GM12878 (cell line): ENCODE measurements around the gene MIR17HG. TPM values are rescaled to one million over a fixed set of nuclear protein-coding genes. Genes with fewer than 3 reads are reported as not detected.

Experiments
- ATAC-seq: fragments of 200-7000 bp; cut with Tn5 transposase; 3 replicates; pipeline ENCODE4 v1.9.1; 2020; ENCODE audit warnings: mild to moderate bottlenecking, moderate library complexity
- BruUV-seq: library from RNA; stranded (reverse); fragments of 400-500 nt; replicated peaks from 2 replicates; lab custom pipeline; 2021; lab: Mats Ljungman, UMichigan
- CTCF ChIA-PET: fragments of 300-600 bp; sonication (Branson Sonifier 250); formaldehyde crosslinking; extraction: SDS; loops from one replicate; lab custom pipeline; 2021; ENCODE audit warnings: inconsistent platforms; lab: Yijun Ruan, JAX
- POLR2A ChIA-PET: fragments of 350-600 bp; formaldehyde crosslinking; extraction: SDS; loops from one replicate; lab custom pipeline; 2021; ENCODE audit warnings: inconsistent platforms; lab: Charles Lee
- RAD21 ChIA-PET: fragments of 300-600 bp; sonication (Branson Sonifier 250); formaldehyde crosslinking; loops from one replicate; lab custom pipeline; 2023; ENCODE audit warnings: antibody characterized with exemption; ENCODE audit not compliant: unreplicated experiment; lab: Charles Lee
- SMC1A ChIA-PET: fragments of 300-600 bp; sonication (Branson Sonifier 250); formaldehyde crosslinking; loops from one replicate; lab custom pipeline; 2023; ENCODE audit not compliant: unreplicated experiment, uncharacterized antibody; lab: Charles Lee
- DNase-seq: peaks from one replicate; pipeline ENCODE4 v3.0.0-alpha.2; 2011; ENCODE audit warnings: low read depth, low spot score
- FAIRE-seq: peaks from 3 replicates; lab custom pipeline; 2011; peaks lifted over from hg19 to GRCh38; lab: Jason Lieb, UNC
- H2AFZ ChIP-seq: 2 replicates; pipeline ENCODE4 v1.6.0; 2011; ENCODE audit warnings: low read depth, low read length, control low read depth; ENCODE audit not compliant: control insufficient read depth
- H3K27ac ChIP-seq: 2 replicates; pipeline ENCODE4 v1.5.1; 2011; ENCODE audit warnings: control low read depth; ENCODE audit not compliant: control insufficient read depth, insufficient read depth
- H3K27me3 ChIP-seq, 2 experiments: replicated peaks in 1 of 2; 2 replicates each; pipeline versions ENCODE4 v1.6.0 to v1.6.1; 2011; ENCODE audit warnings: low read length in 1 of 2; ENCODE audit not compliant: control insufficient read depth in 2 of 2, insufficient read depth in 2 of 2
- H3K36me3 ChIP-seq, 2 experiments: 2 replicates each; pipeline ENCODE4 v1.5.1; 2011; ENCODE audit warnings: low read length in 1 of 2; ENCODE audit not compliant: control insufficient read depth in 2 of 2, insufficient read depth in 2 of 2
- H3K4me1 ChIP-seq: 2 replicates; pipeline ENCODE4 v1.6.1; 2011; ENCODE audit warnings: mild to moderate bottlenecking, low read length, moderate library complexity, mixed read lengths; ENCODE audit not compliant: control insufficient read depth, insufficient read depth
- H3K4me2 ChIP-seq: 2 replicates; pipeline ENCODE4 v1.6.0; 2011; ENCODE audit warnings: control low read depth; ENCODE audit not compliant: control insufficient read depth, insufficient read depth
- H3K4me3 ChIP-seq: fragments of 200-600 bp; sonication (generic); 2 replicates; pipeline ENCODE4 v1.5.1; 2016
- H3K79me2 ChIP-seq: 2 replicates; pipeline ENCODE4 v1.6.0; 2011; ENCODE audit warnings: low read length; ENCODE audit not compliant: control insufficient read depth, insufficient read depth
- H3K9ac ChIP-seq: 2 replicates; pipeline ENCODE4 v1.8.0; 2011; ENCODE audit warnings: low read length, control low read depth, mixed read lengths; ENCODE audit not compliant: control insufficient read depth, insufficient read depth
- H3K9me3 ChIP-seq: replicated peaks from 3 replicates; pipeline ENCODE4 v1.5.1; 2011; ENCODE audit warnings: mild to moderate bottlenecking, low read length; ENCODE audit not compliant: control insufficient read depth, insufficient read depth
- H4K20me1 ChIP-seq: 2 replicates; pipeline ENCODE4 v1.6.0; 2011; ENCODE audit not compliant: control insufficient read depth, insufficient read depth
- ATF7 ChIP-seq: fragments of 450-650 bp; IDR thresholded peaks from 2 replicates; pipeline ENCODE4 v1.6.1; 2016; ENCODE audit warnings: low read depth, mild to moderate bottlenecking
- CBFB ChIP-seq: IDR thresholded peaks from 2 replicates; pipeline ENCODE4 v1.6.1; 2016; ENCODE audit warnings: antibody characterized with exemption, low read depth
- MEF2A ChIP-seq: IDR thresholded peaks from 2 replicates; pipeline ENCODE4 v1.6.1; 2011; ENCODE audit warnings: low read depth, mild to moderate bottlenecking, low read length, moderate library complexity; ENCODE audit not compliant: insufficient read depth
- NR2C1 ChIP-seq: fragments of 450-650 bp; IDR thresholded peaks from 2 replicates; pipeline ENCODE4 v1.6.1; 2017; ENCODE audit warnings: antibody characterized with exemption, mild to moderate bottlenecking, moderate library complexity
- NRF1 ChIP-seq: conservative IDR thresholded peaks from 2 replicates; pipeline ENCODE4 v1.6.1; 2011; ENCODE audit warnings: mild to moderate bottlenecking, low read depth, low read length, improper control_type of control experiment
- PAX5 ChIP-seq: IDR thresholded peaks from 2 replicates; pipeline ENCODE4 v1.6.1; 2011; ENCODE audit warnings: low read depth, low read length, borderline replicate concordance
- POLR2A ChIP-seq: IDR thresholded peaks from 2 replicates; pipeline ENCODE4 v1.6.1; 2011; ENCODE audit warnings: low read depth, mild to moderate bottlenecking, low read length
- RCOR1 ChIP-seq: conservative IDR thresholded peaks from 2 replicates; pipeline ENCODE4 v1.6.1; 2012; ENCODE audit warnings: low read depth, low read length, improper control_type of control experiment
- RELB ChIP-seq: fragments of 450-650 bp; IDR thresholded peaks from 2 replicates; pipeline ENCODE4 v1.6.1; 2017; ENCODE audit warnings: low read depth, mild to moderate bottlenecking, moderate library complexity
- SIX5 ChIP-seq: IDR thresholded peaks from 2 replicates; pipeline ENCODE4 v1.6.1; 2011; ENCODE audit warnings: mild to moderate bottlenecking, low read depth, low read length, moderate library complexity; ENCODE audit not compliant: severe bottlenecking
- SPI1 ChIP-seq: IDR thresholded peaks from 2 replicates; pipeline ENCODE4 v1.6.1; 2011; ENCODE audit warnings: low read depth, mild to moderate bottlenecking, low read length, moderate library complexity, borderline replicate concordance; ENCODE audit not compliant: insufficient read depth
- SREBF1 ChIP-seq: IDR thresholded peaks from 2 replicates; pipeline ENCODE4 v1.6.1; 2012; ENCODE audit warnings: mild to moderate bottlenecking, low read length
- TBL1XR1 ChIP-seq: IDR thresholded peaks from 2 replicates; pipeline ENCODE4 v1.6.1; 2012; ENCODE audit warnings: low read depth, low read length, improper control_type of control experiment
- ZZZ3 ChIP-seq: IDR thresholded peaks from 2 replicates; pipeline ENCODE4 v1.6.1; 2011; ENCODE audit warnings: low read depth; ENCODE audit not compliant: control insufficient read depth, insufficient read length
- WGBS: methylation state at CpG from one replicate; pipeline ENCODE4 v1.1.6; 2016; ENCODE audit warnings: low lambda C conversion rate; ENCODE audit not compliant: insufficient replicate concordance, insufficient coverage; ENCODE audit errors: missing lambda C conversion rate; 5-methylcytosine and 5-hydroxymethylcytosine counted together
- in situ Hi-C: fragments of 300-500 bp; cut with MboI; formaldehyde crosslinking; loops from 9 replicates; pipeline ENCODE4 v1.14.3; 2018; ENCODE audit warnings: mixed read lengths
- intact Hi-C: fragments of 100-400 bp; cut with micrococcal nuclease; formaldehyde crosslinking; loops from one replicate; pipeline ENCODE4 v1.14.2; 2022; ENCODE audit not compliant: unreplicated experiment
- polyA plus RNA-seq, 11 experiments: library from polyadenylated mRNA; depleted of rRNA in 4 of 11; unstranded in 6 of 11; stranded (reverse) in 5 of 11; fragments of >200 nt; fragmentation: Nextera tagmentation in 4 of 11; fragmentation: Illumina TruSeq in 1 of 11; extraction: Ambion mirVana in 4 of 11; extraction: Trizol in 1 of 11; gene quantifications; 1 replicate in 1 of 11; 2 replicates in 10 of 11; pipeline versions ENCODE4 v1.2.1 to v1.2.3, GENCODE V29; 2011 to 2016; ENCODE audit warnings: inconsistent platforms in 2 of 11, missing spikeins in 2 of 11, low read depth in 1 of 11
- total RNA-seq, 4 experiments: library from RNA; depleted of rRNA in 3 of 4; stranded (reverse); fragments of >200 nt in 3 of 4; fragmentation: Illumina TruSeq in 1 of 4; extraction: Trizol in 1 of 4; gene quantifications; 2 replicates each; pipeline versions ENCODE4 v1.2.1 to v1.2.3, GENCODE V29; 2013 to 2021

Gene MIR17HG
- total and polyA plus RNA-seq, 10 of the 15 experiments (the other 5 are each of a cell fraction or from before 2014, with no cell fraction given), result 4.4 to 37.7 (median 15.1) TPM

GRCh38 chr13:91359631-91360030, 12.1 kb downstream of the MIR17HG start:
- DNase-seq (no peak), FAIRE-seq (no peak), ATAC-seq (no peak)
- Histone ChIP-seq H3K79me2 (no peaks in the 10 kb centered on the region; the same call in 1 of the 2 replicates), H3K9me3 (no peaks in the 10 kb centered on the region), H3K27me3 (no peaks in the 10 kb centered on the region), H3K27ac (no peak overlapping the region), H3K4me2 (no peak overlapping the region), H3K36me3 (peaks cover 1 to 21% of the 10 kb centered on the region in 2 experiments; a peak in 2 of 4 replicates), H2AFZ (no peak overlapping the region), H3K9ac (no peak overlapping the region), H3K4me3 (no peak overlapping the region), H4K20me1 (no peaks in the 10 kb centered on the region), H3K4me1 (no peaks in the 10 kb centered on the region)
- ChIA-PET CTCF (interaction anchor here (0.5 to 4.6 kb wide), 8 partner anchors 10 to 47 kb away, joined by 3 to 35 read pairs (median 4); no protein-coding TSS in a partner anchor), SMC1A (interaction anchor here (0.9 to 3.4 kb wide), 9 partner anchors 8 to 49 kb away, joined by 3 to 18 read pairs (median 4); no protein-coding TSS in a partner anchor), POLR2A (interaction anchor here (2.0 kb wide), 1 partner anchor 47 kb away, joined by 8 read pairs; no protein-coding TSS in a partner anchor), RAD21 (interaction anchor here (1.4 to 2.2 kb wide), 2 partner anchors 8 to 46 kb away, joined by 5 to 8 read pairs; no protein-coding TSS in a partner anchor)
- in situ Hi-C loops (no loop called here), intact Hi-C loops (no loop called here)
- no TSS peak for BruUV-seq
- TF ChIP-seq RCOR1, result no peak
- TF ChIP-seq ZZZ3, result no peak
- TF ChIP-seq NRF1, result no peak
- TF ChIP-seq CBFB, result no peak
- TF ChIP-seq RELB, result no peak
- no peak for TF ChIP-seq PAX5
- no peak for TF ChIP-seq SPI1
- no peak for TF ChIP-seq POLR2A
- no peak for TF ChIP-seq SREBF1
- TF ChIP-seq MEF2A, result no peak
- no peak for TF ChIP-seq SIX5
- no peak for TF ChIP-seq NR2C1
- no peak for TF ChIP-seq ATF7
- TF ChIP-seq TBL1XR1, result no peak
- 52% methylated on average over 3 of the region's 3 CpGs for WGBS
